HCT116 (cell line): ENCODE results near the gene CCDC88C.

Experiments used
- CEBPB ChIP-seq: IDR thresholded peaks from 2 replicates; pipeline ENCODE4 v1.6.1; 2012; ENCODE audit warnings: low read depth
- ELF1 ChIP-seq: IDR thresholded peaks from 2 replicates; pipeline ENCODE4 v1.6.1; 2012; ENCODE audit warnings: low read depth, borderline replicate concordance
- EZH2phosphoT487 ChIP-seq: fragments of 200-600 bp; IDR thresholded peaks from 2 replicates; pipeline ENCODE4 v1.6.1; 2018; ENCODE audit warnings: antibody characterized with exemption, borderline replicate concordance
- POLR2A ChIP-seq: IDR thresholded peaks from 2 replicates; pipeline ENCODE4 v1.7.0; 2011; ENCODE audit warnings: borderline replicate concordance; ENCODE audit not compliant: insufficient read depth, insufficient read length; ENCODE audit errors: extremely low read depth
- TF ChIP-seq, protein P1 (sequence below), 3 experiments: fragments of 200-600 bp in 1 of 3; sonication (generic) in 1 of 3; IDR thresholded peaks in 2 of 3; conservative IDR thresholded peaks in 1 of 3; 2 replicates each; pipeline ENCODE4 v1.5.1; 2012 to 2017; ENCODE audit warnings: low read depth in 2 of 3, low read length in 2 of 3, antibody characterized with exemption in 1 of 3, borderline replicate concordance in 1 of 3, control low read depth in 1 of 3, mild to moderate bottlenecking in 1 of 3, mixed read lengths in 1 of 3, mixed run types in 1 of 3, moderate library complexity in 1 of 3; ENCODE audit not compliant: insufficient read depth in 1 of 3
- TF ChIP-seq, protein P2 (sequence below): IDR thresholded peaks from 2 replicates; pipeline ENCODE4 v1.6.1; 2011; ENCODE audit warnings: mild to moderate bottlenecking, low read length, moderate library complexity; ENCODE audit not compliant: insufficient replicate concordance; ENCODE audit errors: extremely low read depth

DNA sequence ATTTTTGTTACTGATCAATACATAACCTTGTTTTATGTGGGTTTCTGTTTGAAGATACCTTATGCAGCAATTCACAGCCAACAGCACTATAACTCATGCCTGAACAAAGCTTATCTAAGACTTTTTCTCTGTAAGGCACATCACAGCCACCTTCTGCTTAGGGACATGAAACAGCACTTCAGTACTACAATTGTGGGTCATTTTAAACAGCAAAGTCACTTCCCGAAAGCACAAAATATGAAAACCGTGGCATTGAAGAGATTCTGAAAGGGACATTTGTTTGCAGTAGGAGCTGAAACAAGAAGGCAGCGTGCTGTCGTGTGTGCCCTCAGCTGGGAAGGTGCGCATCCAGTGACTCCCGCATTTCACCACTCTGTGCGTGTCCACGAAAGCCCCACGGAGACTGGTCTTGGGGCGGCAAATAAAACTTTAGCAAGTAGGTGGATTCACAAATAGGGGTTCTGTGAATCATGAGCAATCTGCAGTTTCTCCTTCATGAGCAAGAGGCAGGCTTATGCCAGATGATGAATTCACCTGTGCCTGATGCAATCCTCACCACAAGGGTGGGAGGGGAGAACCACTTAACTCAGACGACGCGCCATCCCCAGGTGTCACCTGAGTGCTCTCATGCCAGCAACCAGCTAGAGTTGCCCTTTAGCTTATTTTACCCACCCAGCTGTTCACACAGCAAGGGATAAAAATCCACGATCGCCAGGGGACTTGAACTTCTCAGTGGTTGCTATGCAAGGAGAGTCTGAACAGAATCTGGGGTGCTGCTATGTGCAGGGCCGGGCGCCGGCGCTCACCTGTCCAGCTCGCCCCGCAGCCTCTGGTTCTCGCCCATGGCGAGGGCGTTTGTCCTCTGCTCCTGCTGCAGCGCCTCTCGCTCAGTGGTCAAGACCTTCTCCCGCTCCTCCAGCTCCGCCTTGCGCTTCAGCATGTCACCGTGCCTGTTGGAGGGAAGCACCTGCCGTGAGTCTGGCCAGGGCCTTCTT is 118.2 kb downstream of the CCDC88C start:
- TF ChIP-seq CEBPB (no peak), EZH2phosphoT487 (no peak), ELF1 (no peak), POLR2A (no peak)
- TF ChIP-seq, protein P1, sequence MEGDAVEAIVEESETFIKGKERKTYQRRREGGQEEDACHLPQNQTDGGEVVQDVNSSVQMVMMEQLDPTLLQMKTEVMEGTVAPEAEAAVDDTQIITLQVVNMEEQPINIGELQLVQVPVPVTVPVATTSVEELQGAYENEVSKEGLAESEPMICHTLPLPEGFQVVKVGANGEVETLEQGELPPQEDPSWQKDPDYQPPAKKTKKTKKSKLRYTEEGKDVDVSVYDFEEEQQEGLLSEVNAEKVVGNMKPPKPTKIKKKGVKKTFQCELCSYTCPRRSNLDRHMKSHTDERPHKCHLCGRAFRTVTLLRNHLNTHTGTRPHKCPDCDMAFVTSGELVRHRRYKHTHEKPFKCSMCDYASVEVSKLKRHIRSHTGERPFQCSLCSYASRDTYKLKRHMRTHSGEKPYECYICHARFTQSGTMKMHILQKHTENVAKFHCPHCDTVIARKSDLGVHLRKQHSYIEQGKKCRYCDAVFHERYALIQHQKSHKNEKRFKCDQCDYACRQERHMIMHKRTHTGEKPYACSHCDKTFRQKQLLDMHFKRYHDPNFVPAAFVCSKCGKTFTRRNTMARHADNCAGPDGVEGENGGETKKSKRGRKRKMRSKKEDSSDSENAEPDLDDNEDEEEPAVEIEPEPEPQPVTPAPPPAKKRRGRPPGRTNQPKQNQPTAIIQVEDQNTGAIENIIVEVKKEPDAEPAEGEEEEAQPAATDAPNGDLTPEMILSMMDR (IDR thresholded peaks at IDR 0.05 in 2 of 3, conservative IDR thresholded peaks at IDR 0.05 in 1 of 3; ENCODE audit: borderline replicate concordance in 1 of 3, insufficient read depth in 1 of 3, low read depth in 2 of 3, low read length in 2 of 3) = no peak
- TF ChIP-seq, protein P2, sequence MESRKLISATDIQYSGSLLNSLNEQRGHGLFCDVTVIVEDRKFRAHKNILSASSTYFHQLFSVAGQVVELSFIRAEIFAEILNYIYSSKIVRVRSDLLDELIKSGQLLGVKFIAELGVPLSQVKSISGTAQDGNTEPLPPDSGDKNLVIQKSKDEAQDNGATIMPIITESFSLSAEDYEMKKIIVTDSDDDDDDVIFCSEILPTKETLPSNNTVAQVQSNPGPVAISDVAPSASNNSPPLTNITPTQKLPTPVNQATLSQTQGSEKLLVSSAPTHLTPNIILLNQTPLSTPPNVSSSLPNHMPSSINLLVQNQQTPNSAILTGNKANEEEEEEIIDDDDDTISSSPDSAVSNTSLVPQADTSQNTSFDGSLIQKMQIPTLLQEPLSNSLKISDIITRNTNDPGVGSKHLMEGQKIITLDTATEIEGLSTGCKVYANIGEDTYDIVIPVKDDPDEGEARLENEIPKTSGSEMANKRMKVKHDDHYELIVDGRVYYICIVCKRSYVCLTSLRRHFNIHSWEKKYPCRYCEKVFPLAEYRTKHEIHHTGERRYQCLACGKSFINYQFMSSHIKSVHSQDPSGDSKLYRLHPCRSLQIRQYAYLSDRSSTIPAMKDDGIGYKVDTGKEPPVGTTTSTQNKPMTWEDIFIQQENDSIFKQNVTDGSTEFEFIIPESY = no peak
